HEK293 (cell line): Measurements from ENCODE around the gene MYO9B.

Source experiments
- CTCF ChIA-PET: fragments of 350-600 bp; formaldehyde crosslinking; extraction: SDS; loops from one replicate; lab custom pipeline; 2021; ENCODE audit warnings: antibody characterized with exemption; lab: Yijun Ruan, JAX
- POLR2A ChIA-PET: fragments of 300-600 bp; formaldehyde crosslinking; extraction: SDS; loops from one replicate; lab custom pipeline; 2020; ENCODE audit warnings: antibody characterized with exemption, inconsistent platforms; lab: Yijun Ruan, JAX
- H3K27ac ChIP-seq: fragments of 200-500 bp; sonication (Bioruptor generic); 2 replicates; pipeline ENCODE4 v1.5.1; 2014; ENCODE audit warnings: low read depth, low read length, control low read depth, inconsistent platforms; ENCODE audit errors: extremely low read depth
- H3K36me3 ChIP-seq, 2 experiments: fragments of 200-500 bp in 1 of 2; sonication (Bioruptor generic) in 1 of 2; 1 replicate in 1 of 2; 2 replicates in 1 of 2; pipeline ENCODE4 v1.5.1; 2014 to 2017; ENCODE audit warnings: inconsistent platforms in 2 of 2, low read length in 2 of 2; ENCODE audit not compliant: control insufficient read depth in 2 of 2, insufficient read depth in 1 of 2
- H3K4me1 ChIP-seq: fragments of 200-500 bp; sonication (Bioruptor generic); 2 replicates; pipeline ENCODE4 v1.5.1; 2014; ENCODE audit warnings: mild to moderate bottlenecking, low read length, inconsistent platforms; ENCODE audit not compliant: control insufficient read depth, insufficient read depth
- H3K4me3 ChIP-seq: 2 replicates; pipeline ENCODE4 v1.5.1; 2011; ENCODE audit warnings: low read depth, mild to moderate bottlenecking, control low read depth, low read length, moderate library complexity
- H3K9me3 ChIP-seq: fragments of 200-500 bp; sonication (Bioruptor generic); 2 replicates; pipeline ENCODE4 v1.5.1; 2014; ENCODE audit warnings: low read depth, low read length, inconsistent platforms; ENCODE audit not compliant: control insufficient read depth, insufficient read depth
- EGR2 ChIP-seq: fragments of 450-650 bp; formaldehyde crosslinking; IDR thresholded peaks from 2 replicates; pipeline ENCODE4 v1.5.1; 2016; ENCODE audit warnings: low read depth, missing biosample characterization, missing genetic modification characterization
- FEZF1 ChIP-seq: fragments of 450-650 bp; formaldehyde crosslinking; IDR thresholded peaks from 2 replicates; pipeline ENCODE4 v1.5.1; 2016; ENCODE audit warnings: missing biosample characterization, missing genetic modification characterization
- HOXA7 ChIP-seq: sonication (generic); formaldehyde crosslinking; IDR thresholded peaks from 2 replicates; pipeline ENCODE4 v1.8.1; 2022; ENCODE audit warnings: missing genetic modification reagents, borderline replicate concordance
- KLF8 ChIP-seq: fragments of 450-650 bp; formaldehyde crosslinking; IDR thresholded peaks from 2 replicates; pipeline ENCODE4 v1.5.1; 2016; ENCODE audit warnings: missing biosample characterization, missing genetic modification characterization
- PRDM1 ChIP-seq: fragments of 450-650 bp; formaldehyde crosslinking; IDR thresholded peaks from 2 replicates; pipeline ENCODE4; 2016; ENCODE audit warnings: missing biosample characterization, missing genetic modification characterization
- SP7 ChIP-seq: fragments of 450-650 bp; formaldehyde crosslinking; IDR thresholded peaks from 2 replicates; pipeline ENCODE4 v1.5.1; 2016; ENCODE audit warnings: missing biosample characterization, missing genetic modification characterization
- ZBTB20 ChIP-seq: fragments of 450-650 bp; formaldehyde crosslinking; IDR thresholded peaks from 2 replicates; pipeline ENCODE4 v1.5.1; 2016; ENCODE audit warnings: missing biosample characterization, missing genetic modification characterization
- ZBTB7A ChIP-seq: fragments of 450-650 bp; formaldehyde crosslinking; IDR thresholded peaks from 2 replicates; pipeline ENCODE4 v1.5.1; 2016; ENCODE audit warnings: low read depth, missing biosample characterization, missing genetic modification characterization
- ZFP3 ChIP-seq: fragments of 450-650 bp; formaldehyde crosslinking; IDR thresholded peaks from 2 replicates; pipeline ENCODE4 v1.5.1; 2016; ENCODE audit warnings: low read depth, missing biosample characterization, missing genetic modification characterization
- ZNF341 ChIP-seq: fragments of 450-650 bp; formaldehyde crosslinking; IDR thresholded peaks from 2 replicates; pipeline ENCODE4; 2016; ENCODE audit warnings: low read depth, missing biosample characterization, missing genetic modification characterization
- ZNF394 ChIP-seq: fragments of 450-650 bp; formaldehyde crosslinking; IDR thresholded peaks from 2 replicates; pipeline ENCODE4 v1.5.1; 2016; ENCODE audit warnings: missing biosample characterization, missing genetic modification characterization, mild to moderate bottlenecking, moderate library complexity, borderline replicate concordance
- ZNF544 ChIP-seq: fragments of 450-650 bp; formaldehyde crosslinking; IDR thresholded peaks from 2 replicates; pipeline ENCODE4 v1.5.0; 2017; ENCODE audit warnings: missing biosample characterization, missing genetic modification characterization
- ZNF658 ChIP-seq: fragments of 450-650 bp; formaldehyde crosslinking; IDR thresholded peaks from 2 replicates; pipeline ENCODE4; 2016; ENCODE audit warnings: missing biosample characterization, missing genetic modification characterization
- ZNF747 ChIP-seq: fragments of 450-650 bp; formaldehyde crosslinking; IDR thresholded peaks from 2 replicates; pipeline ENCODE4 v1.5.1; 2016; ENCODE audit warnings: missing biosample characterization, missing genetic modification characterization
- TF ChIP-seq, protein P1 (sequence below): fragments of 450-650 bp; formaldehyde crosslinking; IDR thresholded peaks from 2 replicates; pipeline ENCODE4 v1.5.1; 2016; ENCODE audit warnings: missing biosample characterization, missing genetic modification characterization
- TF ChIP-seq, protein P2 (sequence below): fragments of 450-650 bp; formaldehyde crosslinking; IDR thresholded peaks from 2 replicates; pipeline ENCODE4 v1.5.1; 2016; ENCODE audit warnings: missing biosample characterization, missing genetic modification characterization
- TF ChIP-seq, protein P3 (sequence below): fragments of 450-650 bp; IDR thresholded peaks from 2 replicates; pipeline ENCODE4 v1.5.1; 2018; ENCODE audit warnings: missing biosample characterization, mild to moderate bottlenecking, missing genetic modification characterization
- TF ChIP-seq, protein P4 (sequence below): fragments of 450-650 bp; formaldehyde crosslinking; conservative IDR thresholded peaks from 2 replicates; pipeline ENCODE4 v1.5.1; 2016; ENCODE audit warnings: low read depth, missing biosample characterization, missing genetic modification characterization
- TF ChIP-seq, protein P5 (sequence below): fragments of 450-650 bp; formaldehyde crosslinking; IDR thresholded peaks from 2 replicates; pipeline ENCODE4 v1.5.1; 2016; ENCODE audit warnings: missing biosample characterization, missing genetic modification characterization, borderline replicate concordance

The MYO9B gene

DNA sequence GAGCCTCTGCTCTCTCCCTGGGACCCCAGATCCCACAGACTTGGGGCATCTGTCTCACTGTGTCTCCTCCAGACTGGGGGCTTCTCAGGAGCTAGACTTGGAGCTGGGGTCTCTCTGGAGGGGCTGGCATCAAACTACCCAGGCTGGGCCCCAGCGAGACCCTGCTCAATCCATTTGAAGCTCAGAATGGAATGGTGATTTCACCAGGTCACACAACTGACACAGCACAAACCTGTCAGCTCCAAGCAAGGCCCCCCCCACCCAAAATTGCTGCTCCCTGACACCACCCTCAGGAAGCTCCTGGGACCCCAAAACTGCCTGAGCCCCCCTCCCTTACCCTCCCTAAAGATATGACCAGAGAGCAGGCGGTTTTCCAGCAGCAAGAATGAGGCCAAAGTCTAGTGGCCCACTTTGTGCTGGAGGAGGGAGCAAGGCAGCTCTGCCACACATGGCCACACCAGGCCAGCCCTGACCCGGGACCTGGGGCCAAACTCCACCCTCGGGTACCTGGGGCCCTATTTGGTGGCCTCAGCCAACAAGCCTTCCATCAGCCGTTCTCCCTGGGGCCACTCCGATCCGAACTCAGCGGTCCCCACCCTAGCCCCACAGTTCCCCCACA is 167.7 kb downstream of the MYO9B start:
- TF ChIP-seq KLF8 (tag by site-specific recombination), result 0 out of 2 replicates have a peak, but pooled peaks have one; percentile 4
- no peak for TF ChIP-seq ZNF747 (tag by site-specific recombination)
- TF ChIP-seq, protein P1, sequence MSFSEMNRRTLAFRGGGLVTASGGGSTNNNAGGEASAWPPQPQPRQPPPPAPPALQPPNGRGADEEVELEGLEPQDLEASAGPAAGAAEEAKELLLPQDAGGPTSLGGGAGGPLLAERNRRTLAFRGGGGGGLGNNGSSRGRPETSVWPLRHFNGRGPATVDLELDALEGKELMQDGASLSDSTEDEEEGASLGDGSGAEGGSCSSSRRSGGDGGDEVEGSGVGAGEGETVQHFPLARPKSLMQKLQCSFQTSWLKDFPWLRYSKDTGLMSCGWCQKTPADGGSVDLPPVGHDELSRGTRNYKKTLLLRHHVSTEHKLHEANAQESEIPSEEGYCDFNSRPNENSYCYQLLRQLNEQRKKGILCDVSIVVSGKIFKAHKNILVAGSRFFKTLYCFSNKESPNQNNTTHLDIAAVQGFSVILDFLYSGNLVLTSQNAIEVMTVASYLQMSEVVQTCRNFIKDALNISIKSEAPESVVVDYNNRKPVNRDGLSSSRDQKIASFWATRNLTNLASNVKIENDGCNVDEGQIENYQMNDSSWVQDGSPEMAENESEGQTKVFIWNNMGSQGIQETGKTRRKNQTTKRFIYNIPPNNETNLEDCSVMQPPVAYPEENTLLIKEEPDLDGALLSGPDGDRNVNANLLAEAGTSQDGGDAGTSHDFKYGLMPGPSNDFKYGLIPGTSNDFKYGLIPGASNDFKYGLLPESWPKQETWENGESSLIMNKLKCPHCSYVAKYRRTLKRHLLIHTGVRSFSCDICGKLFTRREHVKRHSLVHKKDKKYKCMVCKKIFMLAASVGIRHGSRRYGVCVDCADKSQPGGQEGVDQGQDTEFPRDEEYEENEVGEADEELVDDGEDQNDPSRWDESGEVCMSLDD (tag by site-specific recombination), result no peak
- TF ChIP-seq, protein P2, sequence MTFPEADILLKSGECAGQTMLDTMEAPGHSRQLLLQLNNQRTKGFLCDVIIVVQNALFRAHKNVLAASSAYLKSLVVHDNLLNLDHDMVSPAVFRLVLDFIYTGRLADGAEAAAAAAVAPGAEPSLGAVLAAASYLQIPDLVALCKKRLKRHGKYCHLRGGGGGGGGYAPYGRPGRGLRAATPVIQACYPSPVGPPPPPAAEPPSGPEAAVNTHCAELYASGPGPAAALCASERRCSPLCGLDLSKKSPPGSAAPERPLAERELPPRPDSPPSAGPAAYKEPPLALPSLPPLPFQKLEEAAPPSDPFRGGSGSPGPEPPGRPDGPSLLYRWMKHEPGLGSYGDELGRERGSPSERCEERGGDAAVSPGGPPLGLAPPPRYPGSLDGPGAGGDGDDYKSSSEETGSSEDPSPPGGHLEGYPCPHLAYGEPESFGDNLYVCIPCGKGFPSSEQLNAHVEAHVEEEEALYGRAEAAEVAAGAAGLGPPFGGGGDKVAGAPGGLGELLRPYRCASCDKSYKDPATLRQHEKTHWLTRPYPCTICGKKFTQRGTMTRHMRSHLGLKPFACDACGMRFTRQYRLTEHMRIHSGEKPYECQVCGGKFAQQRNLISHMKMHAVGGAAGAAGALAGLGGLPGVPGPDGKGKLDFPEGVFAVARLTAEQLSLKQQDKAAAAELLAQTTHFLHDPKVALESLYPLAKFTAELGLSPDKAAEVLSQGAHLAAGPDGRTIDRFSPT (tag by site-specific recombination), result peak; percentile 41; the same call in 1 of the 2 replicates
- TF ChIP-seq ZBTB7A (tag by site-specific recombination), result no peak
- TF ChIP-seq, all 188 proteins: peak for 2
- peaks cover 5% of the 10 kb centered on the region for H3K4me1 ChIP-seq
- H3K9me3 ChIP-seq, result no peaks in the 10 kb centered on the region
- CTCF ChIA-PET, result interaction anchor here (0.7 to 1.6 kb wide), 3 partner anchors 28 to 191 kb away, joined by 4 read pairs; partner anchors contain the start of gene USE1
- peaks cover 0 to 20% of the 10 kb centered on the region in 2 experiments; a peak in 2 of 3 replicates for H3K36me3 ChIP-seq
- peak overlapping the region; percentile 76 for H3K4me3 ChIP-seq
- no peak overlapping the region for H3K27ac ChIP-seq
- POLR2A ChIA-PET, result interaction anchor here (1.2 to 6.8 kb wide), 4 partner anchors 17 to 38 kb away, joined by 5 to 29 read pairs (median 10); partner anchors contain the start of genes BABAM1, OCEL1 and USE1

DNA sequence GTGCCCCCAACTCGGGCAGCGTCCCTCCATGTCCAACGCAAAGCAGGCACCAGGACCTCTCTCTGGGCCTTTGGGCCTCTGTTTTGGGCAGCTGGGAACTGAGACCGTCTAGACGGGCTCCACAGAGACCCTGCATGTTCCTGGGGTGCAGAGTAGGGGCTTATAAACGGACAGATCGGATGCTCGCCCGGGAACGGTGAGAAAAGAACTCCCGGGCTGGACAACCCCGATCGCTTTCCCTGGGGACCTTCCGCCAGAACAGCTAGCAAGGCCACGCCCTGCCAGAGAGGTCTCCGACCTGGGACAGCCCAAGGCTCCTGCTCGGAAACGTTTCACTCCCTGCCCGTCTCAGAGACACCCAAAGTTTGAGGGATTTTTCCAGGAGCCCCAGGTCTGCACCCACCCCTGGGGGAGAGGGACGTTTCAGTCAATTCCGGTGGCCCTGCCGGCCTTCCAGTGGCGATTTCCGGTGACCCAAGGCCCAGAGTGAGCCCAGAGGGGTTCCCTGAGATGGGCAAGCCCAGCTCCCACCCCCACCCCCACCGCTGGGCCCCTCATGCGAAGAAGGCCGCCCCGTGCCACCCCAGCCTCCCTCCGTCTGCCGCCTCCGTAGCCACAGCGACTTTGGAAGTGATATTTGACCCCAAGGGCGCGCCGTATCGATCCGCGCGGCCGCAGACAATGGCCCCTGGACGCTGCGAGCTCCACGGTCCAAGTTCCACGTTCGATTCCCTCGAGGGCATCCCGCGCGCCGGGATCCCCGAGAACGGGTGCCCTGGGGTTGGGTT is 168.4 kb downstream of the MYO9B start:
- peak overlapping the region; percentile 82; the same call in 1 of the 2 replicates for H3K27ac ChIP-seq
- no peaks in the 10 kb centered on the region for H3K9me3 ChIP-seq
- H3K4me1 ChIP-seq, result peaks cover 8% of the 10 kb centered on the region
- H3K36me3 ChIP-seq, result peaks cover 0 to 16% of the 10 kb centered on the region in 2 experiments; a peak in 2 of 3 replicates
- peak overlapping the region; percentile 76 for H3K4me3 ChIP-seq
- ChIA-PET CTCF (no interaction called here), POLR2A (interaction anchor here (1.0 to 6.8 kb wide), 5 partner anchors 9 to 39 kb away, joined by 3 to 29 read pairs (median 5); partner anchors contain the start of genes BABAM1, OCEL1 and USE1)
- TF ChIP-seq ZNF394 (no peak), ZBTB20 (tag by site-specific recombination) (peak; percentile 86), ZNF544 (tag by site-specific recombination) (no peak), HOXA7 (CRISPR knock-in tag) (no peak), ZNF341 (tag by site-specific recombination) (peak; percentile 63), SP7 (no peak), FEZF1 (no peak), EGR2 (tag by site-specific recombination) (0 out of 2 replicates have a peak, but pooled peaks have one; percentile 17), ZNF658 (no peak), PRDM1 (no peak), ZFP3 (tag by site-specific recombination) (no peak)
- TF ChIP-seq, protein P3, sequence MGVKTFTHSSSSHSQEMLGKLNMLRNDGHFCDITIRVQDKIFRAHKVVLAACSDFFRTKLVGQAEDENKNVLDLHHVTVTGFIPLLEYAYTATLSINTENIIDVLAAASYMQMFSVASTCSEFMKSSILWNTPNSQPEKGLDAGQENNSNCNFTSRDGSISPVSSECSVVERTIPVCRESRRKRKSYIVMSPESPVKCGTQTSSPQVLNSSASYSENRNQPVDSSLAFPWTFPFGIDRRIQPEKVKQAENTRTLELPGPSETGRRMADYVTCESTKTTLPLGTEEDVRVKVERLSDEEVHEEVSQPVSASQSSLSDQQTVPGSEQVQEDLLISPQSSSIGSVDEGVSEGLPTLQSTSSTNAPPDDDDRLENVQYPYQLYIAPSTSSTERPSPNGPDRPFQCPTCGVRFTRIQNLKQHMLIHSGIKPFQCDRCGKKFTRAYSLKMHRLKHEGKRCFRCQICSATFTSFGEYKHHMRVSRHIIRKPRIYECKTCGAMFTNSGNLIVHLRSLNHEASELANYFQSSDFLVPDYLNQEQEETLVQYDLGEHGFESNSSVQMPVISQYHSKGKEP, result no peak
- TF ChIP-seq, protein P4, sequence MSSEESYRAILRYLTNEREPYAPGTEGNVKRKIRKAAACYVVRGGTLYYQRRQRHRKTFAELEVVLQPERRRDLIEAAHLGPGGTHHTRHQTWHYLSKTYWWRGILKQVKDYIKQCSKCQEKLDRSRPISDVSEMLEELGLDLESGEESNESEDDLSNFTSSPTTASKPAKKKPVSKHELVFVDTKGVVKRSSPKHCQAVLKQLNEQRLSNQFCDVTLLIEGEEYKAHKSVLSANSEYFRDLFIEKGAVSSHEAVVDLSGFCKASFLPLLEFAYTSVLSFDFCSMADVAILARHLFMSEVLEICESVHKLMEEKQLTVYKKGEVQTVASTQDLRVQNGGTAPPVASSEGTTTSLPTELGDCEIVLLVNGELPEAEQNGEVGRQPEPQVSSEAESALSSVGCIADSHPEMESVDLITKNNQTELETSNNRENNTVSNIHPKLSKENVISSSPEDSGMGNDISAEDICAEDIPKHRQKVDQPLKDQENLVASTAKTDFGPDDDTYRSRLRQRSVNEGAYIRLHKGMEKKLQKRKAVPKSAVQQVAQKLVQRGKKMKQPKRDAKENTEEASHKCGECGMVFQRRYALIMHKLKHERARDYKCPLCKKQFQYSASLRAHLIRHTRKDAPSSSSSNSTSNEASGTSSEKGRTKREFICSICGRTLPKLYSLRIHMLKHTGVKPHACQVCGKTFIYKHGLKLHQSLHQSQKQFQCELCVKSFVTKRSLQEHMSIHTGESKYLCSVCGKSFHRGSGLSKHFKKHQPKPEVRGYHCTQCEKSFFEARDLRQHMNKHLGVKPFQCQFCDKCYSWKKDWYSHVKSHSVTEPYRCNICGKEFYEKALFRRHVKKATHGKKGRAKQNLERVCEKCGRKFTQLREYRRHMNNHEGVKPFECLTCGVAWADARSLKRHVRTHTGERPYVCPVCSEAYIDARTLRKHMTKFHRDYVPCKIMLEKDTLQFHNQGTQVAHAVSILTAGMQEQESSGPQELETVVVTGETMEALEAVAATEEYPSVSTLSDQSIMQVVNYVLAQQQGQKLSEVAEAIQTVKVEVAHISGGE (tag by site-specific recombination), result peak; percentile 47; the same call in 1 of the 2 replicates
- TF ChIP-seq, protein P5, sequence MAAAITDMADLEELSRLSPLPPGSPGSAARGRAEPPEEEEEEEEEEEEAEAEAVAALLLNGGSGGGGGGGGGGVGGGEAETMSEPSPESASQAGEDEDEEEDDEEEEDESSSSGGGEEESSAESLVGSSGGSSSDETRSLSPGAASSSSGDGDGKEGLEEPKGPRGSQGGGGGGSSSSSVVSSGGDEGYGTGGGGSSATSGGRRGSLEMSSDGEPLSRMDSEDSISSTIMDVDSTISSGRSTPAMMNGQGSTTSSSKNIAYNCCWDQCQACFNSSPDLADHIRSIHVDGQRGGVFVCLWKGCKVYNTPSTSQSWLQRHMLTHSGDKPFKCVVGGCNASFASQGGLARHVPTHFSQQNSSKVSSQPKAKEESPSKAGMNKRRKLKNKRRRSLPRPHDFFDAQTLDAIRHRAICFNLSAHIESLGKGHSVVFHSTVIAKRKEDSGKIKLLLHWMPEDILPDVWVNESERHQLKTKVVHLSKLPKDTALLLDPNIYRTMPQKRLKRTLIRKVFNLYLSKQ, result no peak
